ENCODE data around the gene SPECC1. TPM values are rescaled to one million over a fixed set of nuclear protein-coding genes. Genes with fewer than 3 reads are reported as not detected.

SPECC1 gene
- total RNA-seq, 1 donor from 2014 or later, result 26.9 TPM

- ATAC-seq (no peak), DNase-seq (no peak)
- no peak for TF ChIP-seq CTCF (IDR thresholded peaks at IDR 0.05)
- no peaks in the 10 kb centered on the region for H3K27me3 ChIP-seq (ENCODE audit: low read depth)
- no peaks in the 10 kb centered on the region for H3K4me1 ChIP-seq
- H3K36me3 ChIP-seq, result no peaks in the 10 kb centered on the region
- intact Hi-C loops (cut with DNase I), result no loop called here
- H3K4me3 ChIP-seq, result no peak overlapping the region
- no peak overlapping the region for H3K27ac ChIP-seq
- H3K9me3 ChIP-seq, result no peaks in the 10 kb centered on the region
These were observed 76.2 kb downstream of the SPECC1 start for GRCh38 chr17:20085283-20085845.

GRCh38 chr17:20086416-20087076 is 77.4 kb downstream of the SPECC1 start:
- no peaks in the 10 kb centered on the region for H3K9me3 ChIP-seq
- DNase-seq, result no peak
- no peak for TF ChIP-seq CTCF (IDR thresholded peaks at IDR 0.05)
- intact Hi-C loops (cut with DNase I), result no loop called here
- H3K27me3 ChIP-seq (ENCODE audit: low read depth), result no peaks in the 10 kb centered on the region
- no peaks in the 10 kb centered on the region for H3K4me1 ChIP-seq
- no peak for ATAC-seq
- no peak overlapping the region for H3K4me3 ChIP-seq
- no peaks in the 10 kb centered on the region for H3K36me3 ChIP-seq
- H3K27ac ChIP-seq, result no peak overlapping the region

- no peak overlapping the region for H3K27ac ChIP-seq
- no peak for ATAC-seq
- TF ChIP-seq CTCF (IDR thresholded peaks at IDR 0.05), result no peak
These were observed 78.5 kb downstream of the SPECC1 start for GRCh38 chr17:20087538-20088250.

GRCh38 chr17:20089756-20090547 is 80.8 kb downstream of the SPECC1 start:
- no peak for TF ChIP-seq CTCF (IDR thresholded peaks at IDR 0.05)
- Histone ChIP-seq H3K4me1 (no peaks in the 10 kb centered on the region), H3K27me3 (ENCODE audit: low read depth) (no peaks in the 10 kb centered on the region), H3K36me3 (no peaks in the 10 kb centered on the region), H3K9me3 (no peaks in the 10 kb centered on the region), H3K27ac (no peak overlapping the region), H3K4me3 (no peak overlapping the region)
- ATAC-seq, result no peak
- intact Hi-C loops (cut with DNase I), result no loop called here
- DNase-seq, result no peak

More at GRCh38 chr17:20087538-20088250, 78.5 kb downstream of the SPECC1 start:
- no peak overlapping the region for H3K4me3 ChIP-seq
- intact Hi-C loops (cut with DNase I), result no loop called here
- no peak for DNase-seq
- H3K36me3 ChIP-seq, result no peaks in the 10 kb centered on the region
- no peaks in the 10 kb centered on the region for H3K27me3 ChIP-seq (ENCODE audit: low read depth)
- H3K9me3 ChIP-seq, result no peaks in the 10 kb centered on the region
- no peaks in the 10 kb centered on the region for H3K4me1 ChIP-seq

All from lower lobe of right lung (tissue), 2 donors.